T-cell (primary cell): ENCODE measurements around the gene SLC35G1. TPM values are rescaled to one million over a fixed set of nuclear protein-coding genes. Genes with fewer than 3 reads are reported as not detected.
A peak's percentile ranks its signal among the peaks of the same experiment; 100 is the strongest.

Experiments
- ATAC-seq, 4 experiments: fragments of 200-7000 bp in 3 of 4; fragments of 150-1000 bp in 1 of 4; cut with Tn5 transposase; replicated peaks in 1 of 4; 1 replicate in 3 of 4; 2 replicates in 1 of 4; pipeline ENCODE4 v1.10.0; 2021; ENCODE audit warnings: moderate library complexity in 3 of 4, mild to moderate bottlenecking in 2 of 4, moderate number of reproducible peaks in 1 of 4
- CTCF ChIA-PET, 2 donors: fragments of 300-600 bp; sonication (Branson Sonifier 250); formaldehyde crosslinking; loops; one replicate each; lab custom pipeline; 2022; ENCODE audit warnings: antibody characterized with exemption in 2 of 2; lab: Charles Lee
- POLR2A ChIA-PET, 2 donors: fragments of 300-600 bp; sonication (Branson Sonifier 250); formaldehyde crosslinking; loops; one replicate each; lab custom pipeline; 2022; ENCODE audit warnings: antibody characterized with exemption in 2 of 2; lab: Charles Lee
- DNase-seq, 35 experiments: peaks; one replicate each; pipeline versions ENCODE4 v3.0.0 to v3.0.0-alpha.2; 2013 to 2023
- H3K27ac ChIP-seq: one replicate; pipeline ENCODE4 v1.5.1; 2013; ENCODE audit warnings: low read length
- H3K27me3 ChIP-seq, 2 experiments: replicated peaks in 1 of 2; 1 replicate in 1 of 2; 2 replicates in 1 of 2; pipeline versions ENCODE4 v1.6.1 to v1.7.0; 2013; ENCODE audit warnings: low read length in 1 of 2, mixed read lengths in 1 of 2; ENCODE audit not compliant: control insufficient read depth in 2 of 2, insufficient read depth in 2 of 2; ENCODE audit errors: extremely low read depth in 1 of 2
- H3K36me3 ChIP-seq, 2 donors: 1 replicate in 1 of 2; 2 replicates in 1 of 2; pipeline versions ENCODE4 v1.6.1 to v1.7.0; 2013; ENCODE audit warnings: low read length in 1 of 2; ENCODE audit not compliant: control insufficient read depth in 2 of 2, insufficient read depth in 1 of 2; ENCODE audit errors: extremely low read depth in 1 of 2
- H3K4me1 ChIP-seq, 2 experiments: 1 replicate in 1 of 2; 2 replicates in 1 of 2; pipeline versions ENCODE4 v1.6.1 to v1.7.0; 2013; ENCODE audit warnings: low read length in 2 of 2, mixed read lengths in 1 of 2; ENCODE audit not compliant: insufficient read depth in 2 of 2, control insufficient read depth in 1 of 2; ENCODE audit errors: extremely low read depth in 1 of 2
- H3K4me3 ChIP-seq, 2 donors: 1 replicate in 1 of 2; 2 replicates in 1 of 2; pipeline versions ENCODE4 v1.5.1 to v1.7.0; 2013; ENCODE audit warnings: mild to moderate bottlenecking in 2 of 2, low read length in 1 of 2, moderate library complexity in 1 of 2; ENCODE audit not compliant: control insufficient read depth in 1 of 2; ENCODE audit errors: extremely low read depth in 1 of 2
- H3K9me3 ChIP-seq: 2 replicates; pipeline ENCODE4 v1.7.0; 2013
- H3K27ac Mint-ChIP-seq, 2 donors: one replicate each; pipeline ENCODE4 v1.8.0; 2020 to 2021; ENCODE audit warnings: mild to moderate bottlenecking in 2 of 2, mixed read lengths in 2 of 2
- H3K27me3 Mint-ChIP-seq, 2 donors: one replicate each; pipeline ENCODE4 v1.8.0; 2021 to 2022; ENCODE audit warnings: mixed read lengths in 2 of 2
- H3K36me3 Mint-ChIP-seq: one replicate; pipeline ENCODE4 v1.8.0; 2021; ENCODE audit warnings: mixed read lengths
- H3K4me1 Mint-ChIP-seq, 3 donors: one replicate each; pipeline ENCODE4 v1.8.0; 2020 to 2022; ENCODE audit warnings: mixed read lengths in 3 of 3, mild to moderate bottlenecking in 1 of 3
- H3K4me3 Mint-ChIP-seq, 3 donors: one replicate each; pipeline ENCODE4 v1.8.0; 2020 to 2022; ENCODE audit warnings: mild to moderate bottlenecking in 3 of 3, mixed read lengths in 3 of 3, moderate library complexity in 3 of 3
- H3K9me3 Mint-ChIP-seq, 3 donors: one replicate each; pipeline ENCODE4 v1.8.0; 2020 to 2022; ENCODE audit warnings: mixed read lengths in 3 of 3
- WGBS: methylation state at CpG from one replicate; pipeline ENCODE4 v1.1.5; 2013; ENCODE audit warnings: missing lambda C conversion rate; ENCODE audit not compliant: insufficient coverage; 5-methylcytosine and 5-hydroxymethylcytosine counted together
- total RNA-seq, 35 experiments: library from RNA in 6 of 35; stranded (reverse) in 6 of 35; fragments of 120-200 nt in 1 of 35; gene quantifications; one replicate each; pipeline versions ENCODE4 v1.2.1 to v1.2.4 and lab custom pipeline; 2013 to 2026

SLC35G1 gene
- total RNA-seq, 5 donors from 2014 or later (not counting 1 experiment from before 2014, with no cell fraction given), result 4.8 to 6.0 (median 5.3) TPM

DNA sequence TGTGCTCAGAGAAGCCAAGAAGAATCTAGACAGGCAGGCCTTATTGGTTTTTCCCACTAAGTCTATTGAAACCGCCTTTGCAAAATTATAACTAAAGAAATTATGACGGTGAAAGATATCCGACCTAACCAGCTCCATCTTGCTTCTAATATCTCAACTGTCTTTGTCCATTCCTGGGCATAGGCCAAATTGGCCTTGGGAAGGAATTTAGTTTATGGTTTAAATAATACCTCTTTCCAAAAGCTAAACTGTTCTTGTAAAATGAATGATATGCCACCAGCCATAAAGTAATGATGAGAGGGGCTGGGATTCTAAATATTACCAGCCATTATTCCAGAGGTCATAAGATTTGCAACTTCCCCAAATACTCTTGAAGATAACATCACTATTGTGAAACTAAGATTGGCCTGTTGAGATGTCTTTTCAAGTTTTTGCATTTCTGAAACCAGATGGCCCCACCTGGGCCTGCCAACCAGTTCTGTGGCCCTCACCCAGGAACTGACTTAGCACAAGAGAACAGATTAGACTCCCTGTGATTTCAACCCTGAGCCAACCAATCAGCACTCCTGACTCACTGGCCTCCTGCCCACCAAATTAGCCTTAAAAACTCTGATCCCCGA is 41.2 kb upstream of the SLC35G1 start:
- Mint-ChIP-seq H3K27ac (no peak overlapping the region), H3K4me3 (no peak overlapping the region), H3K4me1 (no peaks in the 10 kb centered on the region), H3K27me3 (peaks cover 5 to 8% of the 10 kb centered on the region in 2 donors), H3K36me3 (peaks cover 3% of the 10 kb centered on the region), H3K9me3 (peaks cover 4% of the 10 kb centered on the region in 3 donors)
- Histone ChIP-seq H3K9me3 (no peaks in the 10 kb centered on the region), H3K4me1 (no peaks in the 10 kb centered on the region), H3K4me3 (no peak overlapping the region), H3K27ac (no peak overlapping the region), H3K36me3 (no peaks in the 10 kb centered on the region), H3K27me3 (peaks cover 0 to 4% of the 10 kb centered on the region in 2 experiments)
- CTCF ChIA-PET, result no interaction called here
- POLR2A ChIA-PET, result no interaction called here
- WGBS, result no CpG with 5 or more reads among the region's 4 CpGs
- no peak for DNase-seq
- no peak for ATAC-seq

GRCh38 chr10:93854975-93855374 is 38.8 kb upstream of the SLC35G1 start:
- CTCF ChIA-PET, result interaction anchor here (0.7 kb wide), 2 partner anchors 28 to 70 kb away, joined by 3 to 10 read pairs; no protein-coding TSS in a partner anchor

GRCh38 chr10:93856349-93857145 is 37.2 kb upstream of the SLC35G1 start:
- Histone ChIP-seq H3K36me3 (no peaks in the 10 kb centered on the region), H3K9me3 (no peaks in the 10 kb centered on the region), H3K4me3 (no peak overlapping the region), H3K4me1 (no peaks in the 10 kb centered on the region), H3K27me3 (peaks cover 0 to 4% of the 10 kb centered on the region in 2 experiments), H3K27ac (no peak overlapping the region)
- H3K27me3 Mint-ChIP-seq, result peaks cover 0 to 11% of the 10 kb centered on the region in 2 donors
- CTCF ChIA-PET, result interaction anchor here in 1 of 2 donors (0.9 kb wide), 1 partner anchor 302 kb away, joined by 3 read pairs; no protein-coding TSS in a partner anchor
- POLR2A ChIA-PET, result no interaction called here
- peaks cover 3% of the 10 kb centered on the region for H3K36me3 Mint-ChIP-seq
- no peak overlapping the region for H3K27ac Mint-ChIP-seq
- H3K4me1 Mint-ChIP-seq, result no peaks in the 10 kb centered on the region
- ATAC-seq (no peak), DNase-seq (no peak)
- 93% methylated on average over 3 of the region's 10 CpGs for WGBS
- no peak overlapping the region for H3K4me3 Mint-ChIP-seq
- H3K9me3 Mint-ChIP-seq, result peaks cover 4% of the 10 kb centered on the region in 3 donors

More at GRCh38 chr10:93854975-93855374, 38.8 kb upstream of the SLC35G1 start:
- H3K4me1 Mint-ChIP-seq, result no peaks in the 10 kb centered on the region
- POLR2A ChIA-PET, result no interaction called here
- Histone ChIP-seq H3K27ac (no peak overlapping the region), H3K4me1 (no peaks in the 10 kb centered on the region), H3K9me3 (no peaks in the 10 kb centered on the region), H3K27me3 (peaks cover 0 to 4% of the 10 kb centered on the region in 2 experiments), H3K4me3 (no peak overlapping the region), H3K36me3 (no peaks in the 10 kb centered on the region)
- H3K27ac Mint-ChIP-seq, result no peak overlapping the region
- DNase-seq (no peak), ATAC-seq (no peak)
- H3K9me3 Mint-ChIP-seq, result peaks cover 4% of the 10 kb centered on the region in 3 donors
- peaks cover 2 to 11% of the 10 kb centered on the region in 2 donors for H3K27me3 Mint-ChIP-seq
- 70% methylated on average over 2 of the region's 3 CpGs for WGBS
- H3K36me3 Mint-ChIP-seq, result peaks cover 3% of the 10 kb centered on the region
- no peak overlapping the region for H3K4me3 Mint-ChIP-seq

DNA sequence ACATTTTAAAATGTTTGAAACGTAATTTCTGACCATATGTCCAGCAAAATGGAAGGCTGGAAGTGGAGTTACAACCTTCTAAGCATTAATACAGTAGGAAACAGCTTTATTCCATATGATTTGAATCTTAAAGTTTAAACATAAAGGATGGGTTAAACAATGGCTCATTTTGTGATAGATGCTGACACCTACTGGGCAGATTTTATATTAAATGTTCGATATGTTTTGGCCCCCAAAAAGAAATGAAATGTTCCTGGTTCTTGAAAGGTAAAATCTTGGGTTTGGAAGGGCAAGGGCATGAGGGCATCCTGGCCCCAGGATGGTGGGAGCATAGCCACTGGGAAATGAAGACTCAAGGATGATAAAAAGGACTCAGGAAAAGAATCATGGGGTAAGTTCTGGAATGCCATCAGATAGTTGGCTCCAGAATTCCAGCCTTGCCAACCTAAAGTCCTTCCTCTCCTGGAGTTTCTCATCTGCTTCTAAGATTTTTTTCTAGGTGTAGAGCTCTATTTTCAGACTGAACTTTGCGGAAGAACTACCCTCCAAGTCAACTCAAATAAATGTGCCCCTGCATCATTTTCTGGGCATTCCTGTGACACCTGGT is 34.6 kb upstream of the SLC35G1 start:
- ATAC-seq (no peak), DNase-seq (peak in 1 of 35 experiments; percentile 22)
- H3K36me3 Mint-ChIP-seq, result no peaks in the 10 kb centered on the region
- Histone ChIP-seq H3K27ac (no peak overlapping the region), H3K4me3 (no peak overlapping the region), H3K36me3 (no peaks in the 10 kb centered on the region), H3K9me3 (no peaks in the 10 kb centered on the region), H3K27me3 (peaks cover 0 to 4% of the 10 kb centered on the region in 2 experiments), H3K4me1 (no peaks in the 10 kb centered on the region)
- no peaks in the 10 kb centered on the region for H3K9me3 Mint-ChIP-seq
- ChIA-PET POLR2A (no interaction called here), CTCF (interaction anchor here (0.5 to 2.1 kb wide), 5 partner anchors 11 to 1592 kb away, joined by 3 to 6 read pairs (median 3); no protein-coding TSS in a partner anchor)
- H3K4me1 Mint-ChIP-seq, result no peaks in the 10 kb centered on the region
- WGBS, result 22% methylated on average over 1 of the region's 3 CpGs
- peaks cover 0 to 14% of the 10 kb centered on the region in 2 donors for H3K27me3 Mint-ChIP-seq
- H3K27ac Mint-ChIP-seq, result no peak overlapping the region
- no peak overlapping the region for H3K4me3 Mint-ChIP-seq

DNA sequence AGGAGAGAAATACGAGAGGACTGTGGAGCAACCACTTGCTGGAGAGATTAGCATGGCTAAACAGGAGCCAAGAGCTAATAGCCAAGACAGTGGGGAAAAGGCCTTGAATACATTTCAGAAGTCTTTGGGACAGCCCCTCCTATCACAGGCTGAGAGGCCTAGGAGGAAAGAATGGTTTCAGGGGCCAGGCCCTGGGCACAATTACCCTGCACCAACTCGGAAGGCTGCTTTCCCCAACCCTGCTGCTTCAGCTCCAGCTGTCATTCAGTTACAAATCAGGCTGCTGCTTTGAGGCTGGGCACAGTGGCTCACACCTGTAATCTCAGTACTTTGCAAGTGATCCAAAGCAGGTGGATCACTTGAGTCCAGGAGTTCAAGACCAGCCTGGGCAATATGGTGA is 32.0 kb upstream of the SLC35G1 start:
- ChIA-PET POLR2A (no interaction called here), CTCF (interaction anchor here in 1 of 2 donors (0.6 kb wide), 1 partner anchor 207 kb away, joined by 3 read pairs; no protein-coding TSS in a partner anchor)
- no peaks in the 10 kb centered on the region for H3K36me3 Mint-ChIP-seq
- Histone ChIP-seq H3K36me3 (no peaks in the 10 kb centered on the region), H3K4me1 (no peaks in the 10 kb centered on the region), H3K9me3 (no peaks in the 10 kb centered on the region), H3K27me3 (peaks cover under 1 to 3% of the 10 kb centered on the region in 2 experiments), H3K27ac (no peak overlapping the region), H3K4me3 (no peak overlapping the region)
- peaks cover 2 to 14% of the 10 kb centered on the region in 2 donors for H3K27me3 Mint-ChIP-seq
- no peaks in the 10 kb centered on the region for H3K4me1 Mint-ChIP-seq
- no peaks in the 10 kb centered on the region for H3K9me3 Mint-ChIP-seq
- DNase-seq (no peak), ATAC-seq (no peak)
- no peak overlapping the region for H3K27ac Mint-ChIP-seq
- H3K4me3 Mint-ChIP-seq, result no peak overlapping the region
- WGBS, result 100% methylated on average over 1 of the region's 2 CpGs

- H3K4me1 ChIP-seq, result no peaks in the 10 kb centered on the region
- CTCF ChIA-PET, result interaction anchor here in 1 of 2 donors (0.6 kb wide), 1 partner anchor 170 kb away, joined by 3 read pairs; no protein-coding TSS in a partner anchor
- H3K4me3 ChIP-seq, result no peak overlapping the region
- Mint-ChIP-seq H3K9me3 (no peaks in the 10 kb centered on the region), H3K36me3 (no peaks in the 10 kb centered on the region), H3K27me3 (peaks cover 10 to 24% of the 10 kb centered on the region in 2 donors), H3K4me1 (no peaks in the 10 kb centered on the region), H3K4me3 (no peak overlapping the region), H3K27ac (no peak overlapping the region)
- 100% methylated on average over 1 of the region's 6 CpGs for WGBS
- no peak overlapping the region for H3K27ac ChIP-seq
- H3K36me3 ChIP-seq, result no peaks in the 10 kb centered on the region
- POLR2A ChIA-PET, result no interaction called here
- H3K9me3 ChIP-seq, result no peaks in the 10 kb centered on the region
- peaks cover 3 to 6% of the 10 kb centered on the region in 2 experiments for H3K27me3 ChIP-seq
- no peak for ATAC-seq
- no peak for DNase-seq
Measured at GRCh38 chr10:93865794-93866425, 27.9 kb upstream of the SLC35G1 start.
